HepG2 (cell line): Measurements from ENCODE around the gene MAOB. TPM values are rescaled to one million over a fixed set of nuclear protein-coding genes. Genes with fewer than 3 reads are reported as not detected.

Experiments used
- ATAC-seq: fragments of 200-7000 bp; cut with Tn5 transposase; 3 replicates; pipeline ENCODE4 v1.9.1; 2020; ENCODE audit warnings: mild to moderate bottlenecking, moderate library complexity
- BruUV-seq: library from RNA; stranded (reverse); fragments of 400-500 nt; replicated peaks from 2 replicates; lab custom pipeline; 2021; lab: Mats Ljungman, UMichigan
- CTCF ChIA-PET: fragments of 300-600 bp; formaldehyde crosslinking; extraction: SDS; loops from one replicate; lab custom pipeline; 2021; ENCODE audit warnings: low total read pairs, inconsistent platforms, low intra/inter-chr PET ratio; lab: Yijun Ruan, JAX
- POLR2A ChIA-PET: fragments of 350-600 bp; sonication (Branson Sonifier 250); formaldehyde crosslinking; loops from one replicate; lab custom pipeline; 2020; ENCODE audit warnings: antibody characterized with exemption, inconsistent platforms; lab: Yijun Ruan, JAX
- DNase-seq: peaks from one replicate; pipeline ENCODE4 v3.0.0-alpha.2; 2015; ENCODE audit warnings: low spot score
- FAIRE-seq: peaks from 3 replicates; lab custom pipeline; 2011; peaks lifted over from hg19 to GRCh38; lab: Jason Lieb, UNC
- H2AFZ ChIP-seq: one replicate; pipeline ENCODE4 v1.6.1; 2011; ENCODE audit warnings: low read length, inconsistent platforms
- H3K27ac ChIP-seq: fragments of 300-600 bp; 3 replicates; pipeline ENCODE4 v1.8.0; 2011; ENCODE audit warnings: mixed run types, mild to moderate bottlenecking, mixed read lengths, low read length, inconsistent platforms; ENCODE audit not compliant: insufficient read depth; ENCODE audit errors: extremely low read length
- H3K27me3 ChIP-seq, 2 experiments: fragments of 200-600 bp in 1 of 2; 2 replicates in 1 of 2; 3 replicates in 1 of 2; pipeline versions ENCODE4 v1.6.0 to v1.8.0; 2011; ENCODE audit warnings: low read length in 2 of 2, mild to moderate bottlenecking in 2 of 2, moderate library complexity in 2 of 2, inconsistent platforms in 1 of 2; ENCODE audit not compliant: insufficient read depth in 2 of 2, control insufficient read depth in 1 of 2
- H3K36me3 ChIP-seq, 2 experiments: fragments of 200-600 bp in 1 of 2; replicated peaks in 1 of 2; 2 replicates in 1 of 2; 3 replicates in 1 of 2; pipeline versions ENCODE4 v1.5.1 to v1.8.0; 2011; ENCODE audit warnings: low read length in 2 of 2, inconsistent platforms in 1 of 2; ENCODE audit not compliant: insufficient read depth in 2 of 2, control insufficient read depth in 1 of 2
- H3K4me1 ChIP-seq: 2 replicates; pipeline ENCODE4 v1.5.1; 2012; ENCODE audit warnings: low read length, inconsistent platforms; ENCODE audit not compliant: insufficient read depth
- H3K4me2 ChIP-seq: 2 replicates; pipeline ENCODE4 v1.6.0; 2011; ENCODE audit warnings: low read depth, low read length, inconsistent platforms
- H3K4me3 ChIP-seq, 3 experiments: fragments of 200-600 bp in 1 of 3; sonication (generic), shearing (Covaris generic) in 1 of 3; replicated peaks in 1 of 3; 2 replicates each; pipeline ENCODE4 v1.5.1; 2011 to 2016; ENCODE audit warnings: low read length in 3 of 3, inconsistent platforms in 2 of 3, low read depth in 2 of 3, mild to moderate bottlenecking in 2 of 3, control low read depth in 1 of 3, mixed read lengths in 1 of 3; ENCODE audit not compliant: insufficient read depth in 1 of 3
- H3K79me2 ChIP-seq: one replicate; pipeline ENCODE4 v1.6.1; 2011; ENCODE audit warnings: low read length, inconsistent platforms; ENCODE audit not compliant: insufficient read depth
- H3K9ac ChIP-seq: 2 replicates; pipeline ENCODE4 v1.6.0; 2011; ENCODE audit warnings: mild to moderate bottlenecking, low read depth, low read length, inconsistent platforms; ENCODE audit not compliant: insufficient read depth
- H3K9me3 ChIP-seq: 2 replicates; pipeline ENCODE4 v1.5.1; 2012; ENCODE audit warnings: mild to moderate bottlenecking, low read length
- H4K20me1 ChIP-seq: 2 replicates; pipeline ENCODE4 v1.6.0; 2011; ENCODE audit warnings: inconsistent platforms, mild to moderate bottlenecking, low read length, moderate library complexity; ENCODE audit not compliant: insufficient read depth
- FOSL2 ChIP-seq: sonication (generic); formaldehyde crosslinking; IDR thresholded peaks from 2 replicates; pipeline ENCODE4 v1.4.0; 2020; ENCODE audit warnings: missing genetic modification reagents
- HIVEP1 ChIP-seq: sonication (generic); formaldehyde crosslinking; IDR thresholded peaks from 2 replicates; pipeline ENCODE4 v1.4.0; 2020; ENCODE audit warnings: mild to moderate bottlenecking, missing genetic modification reagents
- HNF4A ChIP-seq: sonication (generic); formaldehyde crosslinking; IDR thresholded peaks from 2 replicates; pipeline ENCODE4 v1.4.0; 2020; ENCODE audit warnings: missing genetic modification reagents
- POLR2A ChIP-seq, 2 experiments: IDR thresholded peaks; 2 replicates each; pipeline ENCODE4 v1.6.1; 2011; ENCODE audit warnings: low read depth in 2 of 2, low read length in 2 of 2, mild to moderate bottlenecking in 1 of 2, moderate library complexity in 1 of 2; ENCODE audit not compliant: insufficient read depth in 1 of 2
- RBM39 ChIP-seq: fragments of 200-400 bp; formaldehyde crosslinking; IDR thresholded peaks from one replicate; pipeline ENCODE4 v1.6.1; 2018; ENCODE audit warnings: antibody characterized with exemption, mild to moderate bottlenecking, low read depth, low read length; ENCODE audit not compliant: poor library complexity, severe bottlenecking
- RFX1 ChIP-seq: fragments of 450-650 bp; IDR thresholded peaks from 2 replicates; pipeline ENCODE4 v1.6.1; 2017
- SALL2 ChIP-seq: sonication (generic); formaldehyde crosslinking; IDR thresholded peaks from 2 replicates; pipeline ENCODE4 v1.8.1; 2023; ENCODE audit warnings: mild to moderate bottlenecking, missing genetic modification reagents, inconsistent platforms
- SMC3 ChIP-seq: IDR thresholded peaks from 2 replicates; pipeline ENCODE4 v1.6.1; 2011; ENCODE audit warnings: low read length, improper control_type of control experiment
- SSRP1 ChIP-seq: IDR thresholded peaks from 2 replicates; pipeline ENCODE4 v1.6.1; 2016; ENCODE audit warnings: control low read depth
- STAG1 ChIP-seq: sonication (generic); formaldehyde crosslinking; IDR thresholded peaks from 2 replicates; pipeline ENCODE4 v1.4.0; 2020; ENCODE audit warnings: missing genetic modification reagents
- SYNCRIP ChIP-seq: fragments of 200-400 bp; formaldehyde crosslinking; IDR thresholded peaks from 2 replicates; pipeline ENCODE4 v1.6.1; 2018; ENCODE audit warnings: mild to moderate bottlenecking, low read depth, low read length; ENCODE audit not compliant: insufficient read depth
- TAF1 ChIP-seq: sonication (generic); formaldehyde crosslinking; IDR thresholded peaks from 2 replicates; pipeline ENCODE4 v1.4.0; 2020; ENCODE audit warnings: missing genetic modification reagents
- ZIK1 ChIP-seq: sonication (generic); formaldehyde crosslinking; IDR thresholded peaks from 2 replicates; pipeline ENCODE4 v1.5.0; 2020; ENCODE audit warnings: mild to moderate bottlenecking, low read depth, missing genetic modification reagents, borderline replicate concordance
- ZNF567 ChIP-seq: sonication (generic); formaldehyde crosslinking; IDR thresholded peaks from 2 replicates; pipeline ENCODE4 v1.8.1; 2023; ENCODE audit warnings: mild to moderate bottlenecking, missing genetic modification reagents, borderline replicate concordance
- ZNF781 ChIP-seq: sonication (generic); formaldehyde crosslinking; IDR thresholded peaks from 2 replicates; pipeline ENCODE4 v1.5.1; 2020; ENCODE audit warnings: borderline replicate concordance, mild to moderate bottlenecking, missing genetic modification reagents; ENCODE audit errors: not compliant biosample characterization
- ZSCAN12 ChIP-seq: sonication (generic); formaldehyde crosslinking; IDR thresholded peaks from 2 replicates; pipeline ENCODE4 v1.9.0; 2021; ENCODE audit warnings: mild to moderate bottlenecking, missing genetic modification reagents
- WGBS: methylation state at CpG from one replicate; pipeline ENCODE4 v1.1.6; 2017; ENCODE audit warnings: low lambda C conversion rate; 5-methylcytosine and 5-hydroxymethylcytosine counted together
- in situ Hi-C: cut with HindIII; loops from 2 replicates; pipeline ENCODE4 v1.10.0; 2017; ENCODE audit warnings: low pct_unique_long_range_greater_than_20kb; ENCODE audit not compliant: extremely low pct_ligation_motif_present
- intact Hi-C: fragments of 100-400 bp; cut with micrococcal nuclease; formaldehyde crosslinking; loops from one replicate; pipeline ENCODE4 v1.10.0; 2022; ENCODE audit not compliant: unreplicated experiment
- polyA plus RNA-seq, 8 experiments: library from polyadenylated mRNA; depleted of rRNA in 3 of 8; stranded (reverse) in 7 of 8; unstranded in 1 of 8; fragments of >200 nt; fragmentation: Illumina TruSeq in 4 of 8; extraction: Trizol in 4 of 8; gene quantifications; 2 replicates each; pipeline versions ENCODE4 v1.2.1 to v1.2.3, GENCODE V29; 2011 to 2016; ENCODE audit warnings: low read depth in 4 of 8, missing spikeins in 1 of 8, mixed read lengths in 1 of 8; ENCODE audit not compliant: insufficient read depth in 1 of 8
- total RNA-seq, 5 experiments: library from RNA; depleted of rRNA; stranded (reverse); fragments of >200 nt; fragmentation: Illumina TruSeq; extraction: Trizol; gene quantifications; 2 replicates each; pipeline ENCODE4 v1.2.3, GENCODE V29; 2016; ENCODE audit warnings: low read depth in 1 of 5
- TF ChIP-seq, protein P1 (sequence below): sonication (generic); formaldehyde crosslinking; IDR thresholded peaks from 2 replicates; pipeline ENCODE4 v1.4.0; 2020; ENCODE audit warnings: mild to moderate bottlenecking, missing genetic modification reagents
- TF ChIP-seq, protein P2 (sequence below): IDR thresholded peaks from 2 replicates; pipeline ENCODE4 v1.6.1; 2016; ENCODE audit warnings: mild to moderate bottlenecking, missing biosample characterization, missing genetic modification reagents
- TF ChIP-seq, protein P3 (sequence below): sonication (generic); formaldehyde crosslinking; IDR thresholded peaks from 2 replicates; pipeline ENCODE4 v1.5.0; 2020; ENCODE audit warnings: mild to moderate bottlenecking, missing genetic modification reagents, borderline replicate concordance

The MAOB gene
- total and polyA plus RNA-seq, 2 of the 13 experiments (the other 11 are each of a cell fraction or from before 2014, with no cell fraction given): 11.0 to 19.0 TPM

DNA sequence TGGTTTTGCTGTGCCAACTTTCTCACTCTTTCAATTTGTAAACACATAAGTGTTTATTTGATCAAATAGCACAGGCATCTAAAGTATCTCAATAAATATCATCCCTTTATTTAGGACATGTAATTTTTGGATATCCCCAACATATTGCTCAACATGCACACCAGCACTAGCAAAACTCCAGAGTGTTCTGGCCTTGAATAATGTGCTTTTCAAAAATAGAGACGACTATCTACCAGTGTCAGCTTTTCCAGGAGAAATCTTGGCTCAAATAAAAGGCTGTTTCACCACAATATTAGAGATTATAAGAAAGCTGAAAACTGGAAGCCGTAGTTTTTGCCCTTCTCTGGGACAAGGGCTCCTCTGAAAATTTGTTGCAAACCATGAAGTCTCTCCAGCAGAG, 67.0 kb downstream of the MAOB start:
- CTCF ChIA-PET: no interaction called here
- H3K27me3 ChIP-seq: no peaks in the 10 kb centered on the region
- no peaks in the 10 kb centered on the region for H3K79me2 ChIP-seq
- no peaks in the 10 kb centered on the region for H3K36me3 ChIP-seq
- H3K9me3 ChIP-seq: no peaks in the 10 kb centered on the region
- no peak overlapping the region for H2AFZ ChIP-seq
- intact Hi-C loops (no loop called here), in situ Hi-C loops (no loop called here)
- no peak overlapping the region for H3K4me2 ChIP-seq
- TF ChIP-seq RBM39 (no peak), ZIK1 (no peak), SYNCRIP (no peak), SSRP1 (CRISPR knock-in tag) (no peak), FOSL2 (CRISPR knock-in tag) (no peak)
- TF ChIP-seq, protein P1, sequence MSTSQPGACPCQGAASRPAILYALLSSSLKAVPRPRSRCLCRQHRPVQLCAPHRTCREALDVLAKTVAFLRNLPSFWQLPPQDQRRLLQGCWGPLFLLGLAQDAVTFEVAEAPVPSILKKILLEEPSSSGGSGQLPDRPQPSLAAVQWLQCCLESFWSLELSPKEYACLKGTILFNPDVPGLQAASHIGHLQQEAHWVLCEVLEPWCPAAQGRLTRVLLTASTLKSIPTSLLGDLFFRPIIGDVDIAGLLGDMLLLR (CRISPR knock-in tag): no peak
- 96% methylated on average over 2 of the region's 2 CpGs for WGBS
- H3K9ac ChIP-seq: no peak overlapping the region
- H3K4me3 ChIP-seq: no peak overlapping the region
- DNase-seq: no peak
- BruUV-seq: no TSS peak
- no peak for ATAC-seq
- H4K20me1 ChIP-seq: no peaks in the 10 kb centered on the region
- no peak for FAIRE-seq
- POLR2A ChIA-PET: no interaction called here
- no peak overlapping the region for H3K27ac ChIP-seq
- H3K4me1 ChIP-seq: no peaks in the 10 kb centered on the region

DNA sequence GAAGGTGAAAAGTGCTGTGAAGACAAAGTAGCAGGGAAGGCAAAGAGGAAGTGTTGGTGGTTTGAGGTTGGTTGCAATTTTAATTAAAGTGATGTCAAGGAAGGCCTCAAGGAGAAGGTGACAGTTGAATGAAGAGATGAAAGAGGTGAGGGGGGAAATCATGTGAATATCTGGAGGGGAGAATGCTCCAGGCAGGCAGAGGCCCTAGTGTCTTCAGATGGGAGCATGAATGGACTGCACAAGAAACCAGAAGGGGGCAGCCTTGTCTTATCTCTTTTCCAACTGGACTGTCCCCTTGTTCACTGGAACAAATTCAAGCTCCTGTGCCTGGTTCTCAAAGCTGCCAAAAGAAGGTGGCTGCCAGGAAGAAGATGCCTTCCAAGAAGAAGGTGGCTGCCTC, 68.4 kb downstream of the MAOB start:
- no peaks in the 10 kb centered on the region for H3K36me3 ChIP-seq
- FAIRE-seq: no peak
- H3K79me2 ChIP-seq: no peaks in the 10 kb centered on the region
- H3K4me3 ChIP-seq: no peak overlapping the region
- intact Hi-C loops (no loop called here), in situ Hi-C loops (no loop called here)
- CTCF ChIA-PET: no interaction called here
- ATAC-seq: no peak
- DNase-seq: no peak
- H2AFZ ChIP-seq: no peak overlapping the region
- no peak overlapping the region for H3K27ac ChIP-seq
- H3K27me3 ChIP-seq: no peaks in the 10 kb centered on the region
- H3K9ac ChIP-seq: no peak overlapping the region
- BruUV-seq: no TSS peak
- no peaks in the 10 kb centered on the region for H4K20me1 ChIP-seq
- H3K4me1 ChIP-seq: no peaks in the 10 kb centered on the region
- H3K4me2 ChIP-seq: no peak overlapping the region
- POLR2A ChIA-PET: no interaction called here
- no peaks in the 10 kb centered on the region for H3K9me3 ChIP-seq
- no peak for TF ChIP-seq HNF4A (CRISPR knock-in tag)
- peak; percentile 48 for TF ChIP-seq STAG1
- TF ChIP-seq, protein P2, sequence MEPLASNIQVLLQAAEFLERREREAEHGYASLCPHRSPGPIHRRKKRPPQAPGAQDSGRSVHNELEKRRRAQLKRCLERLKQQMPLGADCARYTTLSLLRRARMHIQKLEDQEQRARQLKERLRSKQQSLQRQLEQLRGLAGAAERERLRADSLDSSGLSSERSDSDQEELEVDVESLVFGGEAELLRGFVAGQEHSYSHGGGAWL: no peak
- TF ChIP-seq RFX1: no peak
- no peak for TF ChIP-seq ZNF781
- no peak for TF ChIP-seq TAF1 (CRISPR knock-in tag)
- no peak for TF ChIP-seq SALL2 (CRISPR knock-in tag)
- no peak for TF ChIP-seq HIVEP1 (CRISPR knock-in tag)
- no peak for TF ChIP-seq POLR2A (IDR thresholded peaks at IDR 0.05; ENCODE audit: insufficient read depth in 1 of 2, low read depth in 2 of 2, low read length in 2 of 2)
- no peak for TF ChIP-seq ZSCAN12 (CRISPR knock-in tag)
- TF ChIP-seq SMC3: peak; percentile 6; the same call in 1 of the 2 replicates
- no peak for TF ChIP-seq ZNF567 (CRISPR knock-in tag)
- TF ChIP-seq, protein P3, sequence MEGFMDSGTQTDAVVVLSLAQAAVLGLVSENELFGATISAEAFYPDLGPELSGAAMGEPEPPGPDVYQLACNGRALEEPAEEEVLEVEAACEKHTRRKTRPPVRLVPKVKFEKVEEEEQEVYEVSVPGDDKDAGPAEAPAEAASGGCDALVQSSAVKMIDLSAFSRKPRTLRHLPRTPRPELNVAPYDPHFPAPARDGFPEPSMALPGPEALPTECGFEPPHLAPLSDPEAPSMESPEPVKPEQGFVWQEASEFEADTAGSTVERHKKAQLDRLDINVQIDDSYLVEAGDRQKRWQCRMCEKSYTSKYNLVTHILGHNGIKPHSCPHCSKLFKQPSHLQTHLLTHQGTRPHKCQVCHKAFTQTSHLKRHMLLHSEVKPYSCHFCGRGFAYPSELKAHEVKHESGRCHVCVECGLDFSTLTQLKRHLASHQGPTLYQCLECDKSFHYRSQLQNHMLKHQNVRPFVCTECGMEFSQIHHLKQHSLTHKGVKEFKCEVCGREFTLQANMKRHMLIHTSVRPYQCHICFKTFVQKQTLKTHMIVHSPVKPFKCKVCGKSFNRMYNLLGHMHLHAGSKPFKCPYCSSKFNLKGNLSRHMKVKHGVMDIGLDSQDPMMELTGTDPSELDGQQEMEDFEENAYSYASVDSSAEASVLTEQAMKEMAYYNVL: no peak
